ENCODE results near the gene ASAP3. TPM values are rescaled to one million over a fixed set of nuclear protein-coding genes. Genes with fewer than 3 reads are reported as not detected.

Gene ASAP3
- total RNA-seq, 6 experiments from 2014 or later: 5.9 to 14.5 (median 12.3) TPM

DNA sequence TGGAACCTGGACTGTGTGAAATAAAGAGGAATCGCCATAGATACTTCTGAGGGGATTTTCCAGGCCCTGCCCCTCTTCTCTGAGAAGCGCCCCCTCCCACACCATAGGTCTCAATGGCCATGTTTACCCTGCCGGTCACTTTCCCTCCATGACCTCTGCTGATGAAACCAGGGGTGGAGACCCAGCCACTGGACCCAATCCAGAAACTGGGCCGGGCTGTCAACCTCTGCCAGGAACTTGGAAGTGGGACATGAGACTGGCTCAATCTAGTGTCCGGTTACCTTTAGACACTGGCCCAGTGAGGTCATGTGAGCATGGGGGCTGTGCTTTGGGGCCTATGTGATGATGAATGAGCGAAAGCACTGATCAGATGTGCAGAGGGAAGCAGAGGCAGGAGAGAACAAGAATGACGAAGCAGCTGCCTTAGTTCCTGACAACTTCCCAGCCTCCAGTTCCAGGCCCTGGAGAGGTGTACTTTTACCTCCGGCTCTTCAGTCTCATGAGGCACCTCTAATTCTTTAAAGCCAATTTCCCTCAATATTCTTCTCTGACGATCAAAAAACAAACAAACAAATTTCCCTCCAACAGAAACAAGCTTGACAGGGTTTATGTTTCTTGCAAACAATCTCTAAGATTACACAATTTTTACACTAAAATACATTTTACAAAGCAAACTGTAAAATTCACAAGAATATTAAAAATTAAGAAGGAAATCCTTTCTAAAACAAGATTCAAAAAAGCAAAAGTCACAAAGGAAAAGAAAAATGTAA lies 4.9 kb downstream of the ASAP3 start:
- H3K27ac Mint-ChIP-seq: no peak overlapping the region

DNA sequence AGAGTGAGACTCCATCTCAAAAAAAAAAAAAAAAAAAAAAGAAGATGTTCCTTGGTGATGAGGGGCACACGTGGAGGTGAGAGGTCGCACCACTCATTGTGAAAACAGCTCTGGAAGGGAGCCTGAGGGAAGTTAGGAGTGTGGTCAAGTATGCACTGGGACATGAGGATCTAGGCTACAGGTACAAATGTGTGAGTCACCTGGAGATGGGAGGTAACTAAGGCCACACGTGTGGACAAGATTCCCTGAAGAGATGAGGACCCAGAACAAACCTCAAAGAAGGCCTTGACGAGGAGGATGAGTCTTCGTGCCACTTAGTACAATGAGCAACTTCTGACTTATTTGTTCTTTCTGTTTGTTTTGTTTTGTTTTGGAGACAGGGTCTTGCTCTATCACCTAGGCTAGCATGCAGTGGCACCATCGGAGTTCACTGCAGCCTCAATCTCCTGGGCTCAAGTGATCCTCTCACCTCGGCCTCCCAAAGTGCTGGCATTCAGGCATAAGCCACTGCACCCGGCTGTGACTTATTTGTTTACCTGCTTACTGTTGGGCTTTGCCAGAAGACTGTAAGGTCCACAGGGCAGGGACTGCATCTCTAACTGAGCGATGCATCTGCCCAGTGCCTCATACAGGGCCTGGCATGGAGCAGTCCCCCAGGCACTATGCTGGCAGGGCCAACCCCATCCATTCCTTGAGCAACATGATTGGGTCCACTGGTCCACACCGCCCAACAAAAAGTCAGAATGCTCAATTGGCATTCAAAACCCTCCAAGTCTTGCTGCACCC lies 6.4 kb downstream of the ASAP3 start:
- no peak for DNase-seq
- Mint-ChIP-seq H3K9me3 (no peaks in the 10 kb centered on the region), H3K4me3 (no peak overlapping the region), H3K4me1 (ENCODE audit: low read depth) (peaks cover 34% of the 10 kb centered on the region), H3K27ac (no peak overlapping the region), H3K27me3 (ENCODE audit: insufficient read depth) (no peaks in the 10 kb centered on the region; the same call in none of the 2 replicates), H3K36me3 (ENCODE audit: low read depth) (no peaks in the 10 kb centered on the region)
- TF ChIP-seq CTCF (IDR thresholded peaks at IDR 0.05): no peak

More for the DNA sequence above, 4.9 kb downstream of the ASAP3 start:
- no peak for TF ChIP-seq CTCF (IDR thresholded peaks at IDR 0.05)
- peaks cover 29% of the 10 kb centered on the region for H3K4me1 Mint-ChIP-seq (ENCODE audit: low read depth)
- no peaks in the 10 kb centered on the region for H3K9me3 Mint-ChIP-seq
- no peaks in the 10 kb centered on the region for H3K36me3 Mint-ChIP-seq (ENCODE audit: low read depth)
- no peak overlapping the region for H3K4me3 Mint-ChIP-seq
- H3K27me3 Mint-ChIP-seq (ENCODE audit: insufficient read depth): no peaks in the 10 kb centered on the region; the same call in none of the 2 replicates
- no peak for DNase-seq

GRCh38 chr1:23475641-23476040 lies 8.3 kb downstream of the ASAP3 start:
- Mint-ChIP-seq H3K4me3 (peak overlapping the region; percentile 43; the same call in 1 of the 2 replicates), H3K4me1 (ENCODE audit: low read depth) (peaks cover 48% of the 10 kb centered on the region), H3K27ac (peak overlapping the region; percentile 95), H3K36me3 (ENCODE audit: low read depth) (no peaks in the 10 kb centered on the region), H3K27me3 (ENCODE audit: insufficient read depth) (peaks cover 3% of the 10 kb centered on the region), H3K9me3 (no peaks in the 10 kb centered on the region)
- DNase-seq: no peak
- TF ChIP-seq CTCF (IDR thresholded peaks at IDR 0.05): no peak

GRCh38 chr1:23475134-23475628 lies 8.8 kb downstream of the ASAP3 start:
- Mint-ChIP-seq H3K4me3 (peak overlapping the region; percentile 43), H3K9me3 (no peaks in the 10 kb centered on the region), H3K36me3 (ENCODE audit: low read depth) (no peaks in the 10 kb centered on the region), H3K4me1 (ENCODE audit: low read depth) (peaks cover 52% of the 10 kb centered on the region), H3K27ac (peak overlapping the region; percentile 95), H3K27me3 (ENCODE audit: insufficient read depth) (peaks cover 3% of the 10 kb centered on the region)
- TF ChIP-seq CTCF (IDR thresholded peaks at IDR 0.05): no peak
- DNase-seq: peak; percentile 94

DNA sequence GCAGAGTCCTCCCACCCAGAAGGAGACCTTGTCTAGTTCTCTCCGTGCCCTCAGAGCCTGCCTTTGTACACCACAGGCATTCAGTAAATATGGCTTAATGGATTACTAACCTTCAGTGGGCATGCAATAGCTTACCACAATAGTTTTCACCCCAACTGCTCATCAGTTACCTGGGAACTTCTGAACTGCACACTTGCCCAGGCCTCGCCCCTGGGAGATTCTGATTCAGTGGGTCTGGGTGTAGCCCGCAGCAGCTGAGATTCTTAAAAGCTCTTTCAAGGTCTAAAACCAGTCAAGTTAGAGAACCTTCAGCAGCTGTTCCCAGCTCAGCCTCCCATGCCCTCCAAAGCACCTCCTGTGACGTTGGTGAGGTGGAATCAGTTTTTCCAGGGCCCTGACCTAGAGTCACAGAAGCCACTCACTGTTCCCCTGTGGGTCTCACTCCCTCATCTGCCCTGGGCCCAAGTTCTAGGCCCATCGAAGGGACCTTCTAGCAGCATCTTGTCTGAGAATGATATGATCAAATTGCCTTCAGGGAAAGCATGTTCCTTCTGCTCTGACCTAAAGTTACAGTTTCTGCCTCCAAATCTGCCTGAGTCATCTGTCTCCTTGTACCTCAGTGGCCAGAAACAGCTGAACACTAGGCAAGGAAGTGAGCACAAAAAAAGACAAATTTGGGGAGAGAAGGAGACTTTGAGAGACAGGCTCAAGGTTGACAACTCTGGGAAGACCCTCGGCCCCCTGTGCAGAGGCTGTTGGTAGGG lies 10.8 kb downstream of the ASAP3 start:
- no peak for TF ChIP-seq CTCF (IDR thresholded peaks at IDR 0.05)
- no peaks in the 10 kb centered on the region for H3K36me3 Mint-ChIP-seq (ENCODE audit: low read depth)
- H3K9me3 Mint-ChIP-seq: no peaks in the 10 kb centered on the region
- H3K27me3 Mint-ChIP-seq (ENCODE audit: insufficient read depth): peaks cover 3% of the 10 kb centered on the region
- peak overlapping the region; percentile 67 for H3K27ac Mint-ChIP-seq
- H3K4me1 Mint-ChIP-seq (ENCODE audit: low read depth): peaks cover 57% of the 10 kb centered on the region
- peak; percentile 35 for DNase-seq
- H3K4me3 Mint-ChIP-seq: 0 out of 2 replicates have a peak overlapping the region, but pooled peaks have one; percentile 9

Measured in HFFc6 (cell line).